Measurements from ENCODE around the gene NFYA.
A peak's percentile ranks its signal among the peaks of the same experiment; 100 is the strongest.
"Not testable (repeated sequence)": the region's sequence is repeated elsewhere in the genome, so short reads cannot be mapped to it uniquely, and the experiment has no call there.

Gene NFYA

DNA sequence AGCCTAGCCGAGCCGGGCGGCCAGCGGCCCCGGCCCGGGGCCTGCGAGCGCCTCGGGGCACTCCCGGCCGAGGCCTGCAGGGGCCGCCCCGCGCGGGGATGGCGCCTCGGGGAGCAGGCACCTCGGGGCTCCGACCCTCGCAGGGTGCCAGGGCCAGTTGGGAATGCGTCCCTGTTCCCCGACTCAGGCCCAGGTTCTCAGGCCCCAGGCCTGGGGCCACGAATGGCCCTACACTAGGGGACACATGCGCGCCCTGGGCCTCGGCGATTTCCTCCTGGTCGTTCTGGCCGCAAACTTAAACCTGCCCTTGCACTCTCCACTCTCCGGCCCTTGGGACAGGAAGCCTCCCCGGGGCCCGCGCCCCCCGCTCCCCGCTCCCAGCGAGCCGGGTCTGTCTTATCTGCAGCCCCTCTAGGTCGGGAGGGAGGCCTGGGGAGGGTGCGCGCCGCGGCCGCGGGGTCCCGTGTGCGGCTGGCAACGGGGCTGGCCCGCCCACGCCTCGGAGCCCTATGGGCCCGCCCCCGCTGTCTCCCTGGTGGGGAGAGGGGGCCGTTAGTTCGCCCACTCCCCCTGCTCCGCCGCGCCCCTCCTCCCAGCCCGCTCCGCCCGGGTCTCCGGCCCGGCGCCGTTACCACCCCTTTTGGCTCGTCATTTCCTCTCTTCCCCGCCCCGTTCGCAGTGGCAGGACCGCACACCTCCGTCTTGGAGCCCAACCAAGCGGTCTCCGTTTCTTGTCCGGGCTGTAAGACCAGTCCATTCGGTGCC, 611 bp downstream of the NFYA start:
- peak; percentile 57 for DNase-seq (ENCODE audit: low read depth)

DNA sequence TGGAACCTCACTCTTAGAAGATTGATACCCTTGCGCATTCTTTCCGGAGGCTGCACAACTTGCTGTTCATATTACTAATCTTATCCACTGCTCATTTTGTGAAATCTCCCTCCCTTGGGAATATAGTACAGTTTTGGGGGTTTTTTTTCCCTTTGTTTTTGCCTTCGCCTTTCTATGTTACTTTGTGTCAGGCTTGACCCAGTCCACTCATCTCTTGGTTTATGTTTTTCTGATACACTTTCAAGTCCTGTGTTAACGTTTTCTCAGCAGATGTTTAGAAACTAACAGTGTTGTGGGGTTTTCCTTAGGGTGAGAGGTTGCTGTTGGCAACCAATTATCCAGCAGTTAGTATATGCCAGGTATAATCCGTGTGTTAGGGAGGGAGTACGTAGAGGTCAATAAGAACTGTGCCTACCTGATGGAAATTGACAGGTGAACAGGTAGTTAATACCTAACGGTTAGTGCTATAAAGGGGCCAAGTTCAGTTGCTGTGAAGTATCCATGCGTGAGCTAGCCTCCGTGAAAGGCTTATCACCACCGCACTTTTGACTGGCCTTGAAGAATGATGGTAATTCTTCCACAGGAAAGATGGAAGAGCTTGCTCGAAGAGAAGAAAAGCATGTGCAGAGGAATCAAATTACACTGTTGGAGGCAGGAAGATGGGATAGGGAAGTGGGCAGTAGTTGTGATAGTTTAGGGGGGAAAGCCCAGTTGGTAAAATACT, 1.4 kb downstream of the NFYA start:
- DNase-seq (ENCODE audit: low read depth): no peak

DNA sequence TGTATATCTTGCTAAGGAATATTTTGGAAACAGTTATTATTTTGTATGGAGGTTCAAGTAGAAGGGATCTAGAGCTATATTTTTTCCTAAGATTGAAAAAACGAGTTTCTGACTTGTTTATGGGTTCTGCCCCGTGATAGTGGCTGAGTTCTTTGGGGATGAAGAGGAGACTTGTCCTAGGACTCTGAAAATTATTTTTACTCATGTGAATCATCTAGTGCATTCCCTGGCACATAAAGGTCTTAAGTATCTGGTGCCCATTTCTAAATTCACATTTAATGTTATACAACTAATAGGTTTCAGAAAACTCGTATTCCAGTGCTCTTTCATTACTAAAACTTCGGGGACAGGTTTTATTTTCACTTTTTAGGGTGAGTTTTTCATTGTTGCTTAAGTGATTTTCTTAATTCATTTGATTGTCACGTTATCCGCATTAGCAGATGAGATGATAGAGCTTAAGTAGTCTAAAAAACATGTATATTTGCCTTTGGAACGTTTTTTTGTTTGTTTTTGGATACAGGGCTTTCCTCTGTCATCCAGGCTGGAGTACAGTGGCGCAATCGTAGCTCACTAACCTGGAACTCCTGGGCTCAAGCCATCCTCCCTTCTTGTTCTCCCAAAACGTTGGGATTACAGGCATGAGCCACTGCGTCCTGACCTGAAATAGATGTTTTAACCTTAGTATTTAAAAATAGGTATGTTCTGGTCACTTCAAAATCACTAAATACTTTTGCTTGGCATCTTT, 2.1 kb downstream of the NFYA start:
- DNase-seq (ENCODE audit: low read depth): no peak

DNA sequence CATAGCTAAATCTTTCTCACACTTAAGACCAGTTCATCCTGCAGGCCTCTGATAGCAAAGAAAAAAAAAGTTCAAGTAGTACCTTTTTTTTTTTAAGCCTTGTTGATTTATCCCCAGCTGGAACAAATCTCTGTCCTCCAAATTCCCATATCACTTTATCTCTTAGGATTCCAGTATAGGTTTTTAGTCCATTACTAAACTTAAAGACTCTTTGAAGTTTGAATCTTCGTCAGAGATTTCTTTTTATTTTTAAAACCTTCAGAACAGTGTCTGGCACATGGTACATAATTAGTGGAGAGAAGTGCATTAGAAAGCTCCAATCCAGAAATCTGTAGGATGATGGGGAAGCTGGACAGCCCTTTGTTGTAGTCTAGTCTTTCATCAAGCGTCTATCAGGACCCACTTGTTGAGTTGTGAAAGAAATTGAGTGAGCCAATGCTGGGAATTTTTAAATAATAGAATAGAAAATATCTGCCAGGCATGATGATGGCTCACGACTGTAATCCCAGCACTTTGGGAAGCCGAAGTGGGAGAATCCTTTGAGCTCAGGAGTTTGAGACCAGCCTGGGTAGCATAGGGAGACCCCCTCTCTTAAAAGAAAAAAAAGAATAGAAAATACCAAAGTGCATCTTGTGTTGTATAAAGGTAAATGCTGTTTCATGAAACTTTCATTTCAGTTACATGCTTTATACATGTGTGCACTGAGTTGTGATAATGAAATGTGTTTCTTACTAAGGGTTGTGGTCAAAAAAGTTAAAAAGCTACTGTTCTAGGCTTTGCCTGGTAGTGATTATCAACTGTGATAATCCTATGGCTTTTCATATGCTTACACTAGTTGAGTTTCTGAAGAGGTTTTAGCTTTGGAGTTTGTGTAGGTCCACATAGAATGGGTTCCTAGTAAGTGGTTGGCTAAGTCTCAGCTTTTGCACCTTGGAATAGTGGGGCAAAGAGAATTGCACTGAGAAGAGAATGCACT, 3.2 kb downstream of the NFYA start:
- DNase-seq (ENCODE audit: low read depth): no peak

DNA sequence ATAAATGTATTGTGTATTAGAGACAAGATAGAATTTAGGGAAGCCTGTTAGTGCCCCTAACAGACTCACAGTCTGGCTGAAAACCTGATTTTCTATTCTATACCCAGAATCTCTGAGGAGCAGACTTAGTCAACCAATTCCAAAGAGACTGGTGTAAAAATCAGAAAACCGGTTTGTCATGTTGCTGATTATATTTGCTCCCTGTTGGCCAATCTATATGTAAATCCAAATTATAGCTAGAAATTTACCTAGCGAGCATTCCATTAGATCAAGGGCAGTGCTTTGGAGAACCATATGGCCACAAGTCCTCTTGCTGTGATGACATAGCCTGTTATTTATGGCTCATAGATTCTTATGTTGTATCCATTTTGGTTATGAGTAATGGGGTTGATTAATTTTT, 4.8 kb downstream of the NFYA start:
- DNase-seq (ENCODE audit: low read depth): no peak

DNA sequence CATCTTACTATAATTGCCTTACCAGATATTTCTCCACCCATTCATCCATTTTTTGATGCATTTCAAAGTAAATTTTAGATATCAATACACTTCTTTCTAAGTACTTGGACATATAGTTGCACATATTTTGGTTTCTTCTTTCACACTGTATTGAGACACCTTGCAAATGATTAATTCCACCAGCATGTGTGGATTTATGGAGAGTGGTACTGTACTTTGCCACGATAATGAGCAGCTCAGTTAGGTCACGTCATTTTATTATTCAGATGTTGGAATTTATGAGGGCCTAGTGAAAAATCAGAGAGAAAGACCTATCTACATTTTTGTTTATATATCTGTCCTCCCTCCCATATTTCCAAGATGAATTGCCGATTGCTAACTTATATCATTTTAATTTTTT, 5.3 kb downstream of the NFYA start:
- no peak for DNase-seq (ENCODE audit: low read depth)

DNA sequence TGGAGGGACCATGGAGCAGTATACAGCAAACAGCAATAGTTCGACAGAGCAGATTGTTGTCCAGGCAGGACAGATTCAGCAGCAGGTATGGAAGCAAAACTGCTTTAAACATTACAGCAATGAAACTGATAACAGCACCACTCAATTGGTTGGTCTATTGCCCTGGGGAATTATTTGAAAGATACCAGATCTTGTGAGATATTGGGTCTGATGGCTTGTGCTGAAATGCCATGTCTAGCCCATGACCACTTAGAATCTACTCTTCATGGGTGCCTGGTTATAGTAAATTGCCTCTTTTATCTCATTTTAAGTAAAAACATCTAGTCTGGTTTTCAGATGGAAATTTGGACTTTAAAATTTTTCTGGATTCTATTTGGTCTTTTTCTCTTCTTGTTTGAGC, 6.3 kb downstream of the NFYA start:
- DNase-seq (ENCODE audit: low read depth): no peak

DNA sequence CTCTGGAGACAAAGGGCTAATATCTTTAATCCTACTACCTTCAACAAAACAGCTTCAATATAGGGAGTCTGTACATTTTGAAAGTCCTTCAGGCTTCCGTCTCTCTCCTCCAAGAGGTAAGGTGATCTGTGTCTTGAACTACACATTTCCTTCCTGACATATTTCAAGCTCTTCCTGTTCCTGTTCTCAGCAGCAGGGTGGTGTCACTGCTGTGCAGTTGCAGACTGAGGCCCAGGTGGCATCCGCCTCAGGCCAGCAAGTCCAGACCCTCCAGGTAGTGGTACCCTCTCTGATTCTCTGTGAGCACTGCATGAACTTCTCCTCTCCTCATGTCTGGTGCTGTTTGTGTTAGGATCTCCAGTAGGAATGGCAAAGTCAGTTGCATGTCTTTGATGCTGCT, 7.8 kb downstream of the NFYA start:
- DNase-seq (ENCODE audit: low read depth): no peak

DNA sequence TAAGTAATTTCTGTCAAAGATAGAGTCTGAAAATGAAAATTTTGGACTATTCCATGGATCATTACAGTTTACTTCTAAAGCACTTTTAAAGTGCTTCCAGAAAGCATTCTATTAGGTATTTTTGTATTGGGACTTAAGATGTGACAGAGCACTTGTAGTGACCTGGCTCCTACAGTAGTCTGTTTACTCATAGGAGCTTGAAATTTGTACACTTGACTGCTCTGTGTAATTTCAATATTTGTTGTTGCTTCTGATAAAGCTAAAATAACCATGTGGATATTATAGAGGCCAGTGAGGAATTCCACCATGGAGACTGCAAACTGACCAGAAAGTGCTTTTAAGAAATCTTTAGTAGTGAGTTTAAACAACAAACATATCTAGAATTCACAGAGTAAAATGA, 10.3 kb downstream of the NFYA start:
- no peak for DNase-seq (ENCODE audit: low read depth)

DNA sequence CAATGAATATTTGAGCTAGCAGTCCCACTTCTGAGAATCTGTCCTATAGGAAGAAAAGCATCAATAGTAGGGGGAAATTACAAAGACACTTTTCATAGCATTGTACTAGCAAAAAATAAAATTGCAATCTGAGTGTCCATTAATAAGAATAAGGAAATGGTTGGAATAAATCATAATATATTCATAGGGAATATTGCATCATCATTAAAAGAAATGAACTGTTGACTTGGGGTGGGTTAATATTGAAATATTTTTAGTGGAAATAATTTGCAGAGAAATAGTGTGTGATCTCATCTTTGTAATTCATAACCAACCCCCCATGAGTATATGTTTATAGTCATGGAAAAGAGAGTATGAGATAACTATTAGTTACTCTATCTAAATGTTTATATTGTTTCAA, 12.4 kb downstream of the NFYA start:
- DNase-seq (ENCODE audit: low read depth): no peak

DNA sequence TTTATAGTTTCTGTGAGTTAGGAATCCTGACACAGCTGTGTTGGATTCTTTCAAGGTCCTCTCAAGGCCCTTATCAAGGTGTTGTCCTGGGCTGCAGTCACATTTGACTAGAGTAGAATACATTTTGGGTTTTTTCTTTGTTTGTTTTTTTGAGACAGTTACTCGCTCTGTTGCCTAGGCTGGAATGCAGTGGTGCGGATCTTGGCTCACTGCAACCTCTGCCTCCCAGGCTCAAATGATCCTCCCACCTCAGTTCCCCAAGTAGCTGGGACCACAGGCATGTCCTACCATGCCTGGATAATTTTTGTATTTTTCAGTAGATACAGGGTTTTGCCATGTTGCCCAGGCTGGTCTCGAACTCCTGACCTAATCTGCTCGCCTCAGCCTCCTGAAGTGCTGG, 15.7 kb downstream of the NFYA start:
- DNase-seq (ENCODE audit: low read depth): no peak

DNA sequence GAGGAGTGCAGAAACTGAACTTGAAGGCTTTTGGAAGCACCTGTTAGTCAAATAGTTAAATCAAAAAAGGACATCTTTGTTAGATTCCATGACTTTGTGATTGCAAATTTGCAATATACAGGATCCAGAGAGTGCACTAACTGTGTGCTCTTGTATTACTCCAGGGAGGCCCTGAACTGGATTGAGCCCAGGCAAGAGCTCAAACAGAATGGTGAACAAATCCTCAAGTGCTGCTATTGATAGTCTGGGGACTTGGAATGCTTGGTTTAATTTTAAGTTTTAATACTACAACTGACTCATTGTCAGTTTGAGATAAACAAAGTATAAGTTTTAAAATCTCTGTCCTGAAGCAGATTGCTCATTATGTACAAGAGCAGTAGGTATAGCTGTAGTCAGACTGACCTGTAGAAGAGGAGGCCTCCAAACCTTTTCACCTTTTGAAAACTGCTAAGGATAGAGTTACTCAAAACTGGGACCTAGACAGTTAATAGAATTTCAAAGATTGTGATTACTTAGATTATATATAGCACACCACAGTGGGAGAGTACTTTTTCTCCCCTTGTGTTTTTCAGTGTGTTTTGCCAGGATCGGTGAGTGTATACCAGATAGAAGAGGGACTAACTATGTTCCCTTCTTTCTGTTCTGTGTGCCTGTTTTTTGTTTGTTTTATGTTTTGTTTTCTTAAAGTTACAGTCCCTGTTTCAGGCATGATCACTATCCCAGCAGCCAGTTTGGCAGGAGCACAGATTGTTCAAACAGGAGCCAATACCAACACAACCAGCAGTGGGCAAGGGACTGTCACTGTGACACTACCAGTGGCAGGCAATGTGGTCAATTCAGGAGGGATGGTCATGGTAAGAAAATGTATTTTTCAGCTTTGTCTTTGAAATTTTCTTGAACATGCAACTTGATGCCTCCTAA, 18.3 kb downstream of the NFYA start:
- no peak for DNase-seq (ENCODE audit: low read depth)

DNA sequence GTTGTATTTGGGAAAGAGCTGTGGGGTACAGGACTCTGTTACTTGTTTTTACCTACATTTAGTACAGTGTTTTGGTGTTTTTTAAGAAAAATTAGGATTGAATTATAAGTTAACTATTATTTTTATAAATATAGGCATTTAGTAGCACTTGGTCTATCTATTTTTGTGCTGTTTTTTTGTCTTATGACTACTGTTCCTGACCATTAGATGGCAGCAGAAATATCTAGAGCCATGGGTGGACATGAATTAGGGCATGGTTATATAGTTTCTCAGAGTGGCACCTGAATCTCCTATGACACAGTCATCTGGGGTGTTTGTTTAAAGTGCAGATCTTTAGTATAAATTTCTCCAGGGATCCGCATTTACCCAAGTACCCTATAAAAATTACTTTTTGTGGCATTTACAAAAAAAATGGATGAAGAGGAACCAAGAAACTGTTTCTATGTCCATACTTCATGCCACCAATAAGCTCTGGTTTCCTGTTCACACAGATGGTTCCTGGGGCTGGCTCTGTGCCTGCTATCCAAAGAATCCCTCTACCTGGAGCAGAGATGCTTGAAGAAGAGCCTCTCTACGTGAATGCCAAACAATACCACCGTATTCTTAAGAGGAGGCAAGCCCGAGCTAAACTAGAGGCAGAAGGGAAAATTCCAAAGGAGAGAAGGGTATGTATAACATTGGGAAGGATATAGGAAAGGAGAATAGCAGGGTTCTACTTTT, 19.8 kb downstream of the NFYA start:
- no peak for DNase-seq (ENCODE audit: low read depth)

DNA sequence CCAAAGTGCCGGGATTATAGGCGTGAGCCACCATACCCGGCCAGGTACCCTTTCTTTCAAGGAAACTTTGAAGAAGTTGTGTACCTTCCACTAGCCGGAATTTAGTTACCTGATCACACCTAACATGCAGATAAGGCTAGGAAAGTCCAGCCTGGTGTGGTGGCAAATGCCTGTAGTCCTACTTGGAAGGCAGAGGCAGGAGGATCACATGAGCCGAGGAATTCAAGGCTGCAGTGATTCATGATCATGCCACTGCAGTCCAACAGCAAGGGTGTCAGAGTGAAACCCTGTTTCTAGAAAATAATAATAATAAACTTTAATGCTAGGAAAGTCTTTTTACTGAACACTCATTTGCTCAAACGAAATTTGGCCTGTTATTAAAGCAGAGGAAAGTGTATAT, 21.0 kb downstream of the NFYA start:
- no peak for DNase-seq (ENCODE audit: low read depth)

DNA sequence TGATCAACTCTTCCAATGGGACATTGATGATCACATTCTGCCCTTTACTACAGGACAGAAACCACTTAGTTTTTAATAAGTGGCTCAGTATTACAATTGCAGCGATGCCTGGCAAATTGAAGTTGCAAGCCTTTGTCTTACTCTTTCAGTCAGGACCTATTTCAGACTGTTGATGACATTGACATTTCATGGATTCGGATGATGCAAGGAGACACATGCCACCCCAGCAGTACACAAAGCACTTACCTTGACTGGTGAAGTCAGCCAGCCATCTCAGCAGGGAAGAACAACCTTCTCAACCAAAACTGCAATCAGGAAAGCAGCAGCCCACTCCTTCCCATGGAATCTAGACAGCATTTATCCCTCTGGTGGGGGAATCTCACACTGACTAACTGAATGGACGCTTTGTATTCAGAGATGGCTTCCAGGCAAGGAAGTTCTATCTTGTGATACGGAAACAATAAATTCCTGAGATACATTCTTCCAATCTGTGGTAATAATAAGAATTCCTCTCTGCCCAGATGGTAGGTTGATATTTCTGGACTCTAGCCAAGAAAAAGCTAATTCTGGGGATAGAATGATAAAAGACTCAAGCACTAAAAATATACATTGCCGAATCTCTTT, 24.8 kb downstream of the NFYA start:
- DNase-seq (ENCODE audit: low read depth): no peak

DNA sequence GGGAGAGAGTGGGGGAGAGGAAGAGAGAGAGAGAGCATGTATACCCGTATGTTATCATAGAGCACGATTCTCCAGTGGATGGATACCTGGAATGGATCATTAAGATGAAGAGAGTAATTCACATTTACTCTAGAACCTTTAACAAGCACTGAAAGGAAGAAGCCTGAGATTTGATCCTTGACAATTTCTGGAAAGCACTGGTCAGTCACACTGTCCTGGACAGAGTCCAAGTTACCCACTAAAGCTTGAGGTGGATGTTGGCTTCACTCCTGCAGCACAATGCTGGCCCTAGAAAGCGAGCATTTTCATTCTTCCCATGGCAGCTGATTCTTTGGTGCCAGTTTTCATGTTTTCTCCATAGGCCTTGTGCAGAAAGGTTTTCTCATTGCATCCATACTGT, 25.6 kb downstream of the NFYA start:
- no peak for DNase-seq (ENCODE audit: low read depth)

DNA sequence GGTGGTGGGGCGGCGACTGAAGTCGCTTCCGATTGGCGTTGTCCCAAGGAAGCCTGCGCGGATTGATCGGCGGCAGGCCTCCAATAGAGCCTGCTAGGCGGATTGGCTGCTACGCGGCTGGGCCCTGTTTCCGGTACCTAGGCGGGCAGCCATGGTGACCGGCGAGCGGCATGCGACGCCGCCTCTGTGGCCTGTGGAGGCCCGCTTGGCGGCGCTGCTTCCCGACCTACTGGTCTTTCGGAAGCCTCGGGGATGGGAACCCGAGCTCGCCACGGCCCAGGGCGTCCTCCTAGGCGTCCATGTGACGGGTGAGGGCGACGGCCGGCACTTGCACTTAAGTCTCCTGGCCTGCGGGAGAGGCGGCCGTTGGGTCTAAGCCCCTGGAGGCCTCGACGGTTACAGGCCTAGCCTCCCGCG, 28.1 kb downstream of the NFYA start:
- DNase-seq (ENCODE audit: low read depth): no peak

DNA sequence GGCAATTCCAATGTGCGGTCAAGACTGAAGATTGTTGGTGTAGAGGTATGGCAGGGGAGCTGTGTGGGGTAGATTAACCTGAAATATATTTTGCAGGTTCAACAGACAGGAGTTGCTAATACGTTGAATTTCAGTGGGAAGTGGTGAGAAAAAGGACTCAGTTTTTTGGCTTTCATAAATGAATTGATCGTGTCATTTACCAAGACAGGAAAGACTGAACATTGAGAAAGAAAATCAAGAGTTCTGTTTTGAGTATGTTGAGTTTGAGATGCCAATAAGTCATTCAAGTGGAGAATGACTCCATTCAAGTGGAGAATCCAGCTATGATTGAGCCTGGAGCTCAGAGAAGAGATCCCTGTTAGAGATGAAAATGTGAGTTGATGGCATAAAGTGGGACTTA, 31.1 kb downstream of the NFYA start:
- DNase-seq (ENCODE audit: low read depth): no peak

DNA sequence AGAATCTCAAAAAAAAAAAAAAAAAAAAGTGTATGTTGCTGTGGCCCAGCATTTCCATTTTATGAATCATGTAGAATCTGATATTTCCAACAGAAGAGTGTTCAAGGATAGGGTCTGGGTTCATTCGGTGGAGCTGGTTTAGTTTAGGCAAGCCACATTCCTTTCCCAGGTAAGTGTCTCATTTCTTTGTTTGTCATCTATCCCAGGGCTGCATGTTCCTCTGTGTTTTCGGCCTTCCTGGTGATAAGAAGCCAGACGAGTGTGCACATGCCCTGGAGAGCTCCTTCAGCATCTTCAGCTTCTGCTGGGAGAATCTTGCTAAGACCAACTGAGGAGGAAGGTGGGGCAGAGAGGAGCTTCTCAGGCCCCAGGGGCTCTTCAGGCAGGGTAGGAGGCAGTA, 38.2 kb downstream of the NFYA start:
- DNase-seq (ENCODE audit: low read depth): no peak

DNA sequence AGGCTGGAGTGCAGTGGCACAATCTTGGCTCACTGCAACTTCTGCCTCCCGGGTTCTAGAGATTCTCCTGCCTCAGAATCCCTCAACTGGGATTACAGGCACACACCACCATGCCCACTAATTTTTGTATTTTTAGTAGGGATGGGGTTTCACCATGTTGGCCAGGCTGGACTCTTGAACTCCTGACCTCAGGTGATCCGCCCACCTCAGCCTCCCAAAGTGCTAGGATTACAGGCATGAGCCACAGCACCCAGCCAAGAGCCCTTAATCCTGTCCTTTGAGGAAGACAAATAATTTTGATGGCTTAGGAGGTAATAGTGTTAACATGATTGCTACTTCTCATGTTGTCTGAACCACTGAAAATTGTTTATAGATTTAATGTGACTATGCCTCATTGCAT, 42.3 kb downstream of the NFYA start:
- not testable (repeated sequence) for DNase-seq (ENCODE audit: low read depth)

Data from stimulated activated CD8-positive, alpha-beta memory T cell treated with anti-CD3 and anti-CD28 coated beads, Interleukin-15, amount 100 ng/mL, for 1 hour (primary cell).